GM20431 (cell line): ENCODE data around the gene NTRK1.

ENCODE experiments used
- in situ Hi-C: fragments of 300-500 bp; cut with MseI, MboI; formaldehyde crosslinking; loops from one replicate; pipeline ENCODE4 v1.15.0; 2020; ENCODE audit warnings: low sequenced_read_pairs; ENCODE audit not compliant: unreplicated experiment

NTRK1 gene

DNA sequence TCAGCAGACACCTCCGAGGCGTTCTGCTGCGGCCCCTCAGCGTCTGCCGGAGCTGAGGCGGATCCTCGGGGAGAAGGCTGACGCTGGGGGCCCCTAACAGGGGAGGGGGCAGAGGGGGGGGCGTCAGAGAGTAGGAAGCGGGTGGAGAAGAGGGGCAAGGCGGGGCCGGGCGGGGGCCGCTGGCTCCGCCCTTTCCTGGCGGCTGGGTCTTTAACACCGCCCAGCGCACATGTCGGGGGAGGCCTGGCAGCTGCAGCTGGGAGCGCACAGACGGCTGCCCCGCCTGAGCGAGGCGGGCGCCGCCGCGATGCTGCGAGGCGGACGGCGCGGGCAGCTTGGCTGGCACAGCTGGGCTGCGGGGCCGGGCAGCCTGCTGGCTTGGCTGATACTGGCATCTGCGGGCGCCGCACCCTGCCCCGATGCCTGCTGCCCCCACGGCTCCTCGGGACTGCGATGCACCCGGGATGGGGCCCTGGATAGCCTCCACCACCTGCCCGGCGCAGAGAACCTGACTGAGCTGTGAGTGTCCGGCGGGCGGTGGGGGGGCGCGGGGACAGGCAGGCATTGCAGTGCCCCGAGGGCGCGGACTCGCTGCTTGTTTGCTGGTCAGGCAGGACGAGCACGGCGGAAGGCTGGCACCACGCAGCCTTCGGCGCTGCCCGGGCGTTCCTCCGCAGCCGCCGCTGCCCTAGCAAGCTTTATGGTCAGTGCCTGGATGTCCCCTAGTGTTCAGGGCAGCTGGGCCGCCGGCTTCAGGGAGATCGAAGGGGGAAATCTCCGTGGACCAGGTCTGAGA lies at the start of gene NTRK1:
Gene NTRK1 (plus strand): TSS at position 238 of the 796 bp plus-strand sequence. CDS start 70 bp downstream, at position 308.
- in situ Hi-C loops: no loop called here

DNA sequence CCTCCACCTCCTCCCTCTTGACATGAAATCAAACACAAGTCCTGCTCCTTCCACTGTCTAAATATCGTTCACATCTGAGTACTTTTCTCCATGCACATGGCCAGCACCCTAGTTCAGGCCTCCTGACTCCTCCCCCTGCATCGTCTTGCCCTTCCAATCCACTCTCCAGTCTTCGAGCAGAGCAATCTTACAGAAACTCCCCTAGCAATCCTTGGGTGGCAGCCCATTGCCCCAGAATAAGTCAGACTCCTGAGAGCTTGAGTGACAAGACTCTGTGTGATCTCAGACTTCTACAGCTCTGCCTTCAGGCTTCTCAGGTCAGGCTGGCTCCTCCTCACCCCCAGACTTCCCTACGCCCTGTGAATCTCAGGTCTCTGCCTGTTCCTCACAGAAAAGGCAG lies 49.5 kb upstream of the NTRK1 start:
- in situ Hi-C loops: no loop called here

DNA sequence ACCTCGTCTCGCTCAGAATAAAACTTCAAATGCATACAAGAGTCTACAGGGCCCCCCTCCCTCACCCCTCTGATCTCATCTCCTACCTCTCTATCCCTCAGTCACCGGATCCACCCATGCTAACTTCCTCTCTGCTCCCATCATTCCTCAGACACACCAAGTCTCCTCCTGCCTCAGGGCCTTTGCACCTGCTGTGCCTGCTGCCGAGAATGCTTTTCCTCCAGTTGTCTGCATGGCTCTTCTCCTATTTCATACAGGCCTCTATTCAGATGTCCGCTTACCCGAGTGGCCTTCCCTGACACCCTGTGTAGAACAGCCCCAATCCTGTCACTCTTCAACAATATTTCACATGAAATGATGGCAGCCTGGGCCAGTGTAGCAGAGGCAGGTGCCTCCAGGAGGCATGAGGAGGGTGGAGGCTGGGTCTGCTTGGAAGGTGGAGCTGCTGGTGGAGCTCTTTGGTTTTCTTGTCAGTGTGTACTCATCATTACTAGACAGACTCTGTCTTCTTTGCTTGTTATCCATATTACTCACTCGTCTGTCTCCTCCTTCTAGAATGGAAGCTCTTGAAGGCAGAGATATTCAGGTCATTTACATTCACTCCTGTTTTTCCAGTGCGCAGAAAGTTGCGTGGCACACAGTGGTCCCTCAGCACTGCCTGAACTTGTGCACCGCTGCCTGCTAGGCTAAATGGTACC lies 48.2 kb upstream of the NTRK1 start:
- in situ Hi-C loops: no loop called here

DNA sequence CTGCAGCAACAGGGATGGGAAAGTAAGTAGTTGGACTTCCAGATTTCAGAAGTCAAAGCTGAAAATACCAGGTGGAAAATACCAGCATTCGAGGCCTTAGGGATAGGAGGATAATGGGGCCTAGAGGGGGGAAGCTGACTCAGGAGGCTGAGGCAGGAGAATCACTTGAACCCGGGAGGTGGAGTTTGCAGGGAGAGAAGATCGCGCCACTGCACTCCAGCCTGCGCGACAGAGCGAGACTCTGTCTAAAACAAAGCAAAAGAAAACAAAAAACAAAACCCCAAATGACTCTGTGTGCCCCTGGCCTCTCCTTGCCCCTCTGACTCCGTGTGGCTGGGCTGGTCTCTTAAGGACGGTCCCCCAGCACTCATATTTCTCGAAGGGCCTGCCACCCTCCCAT lies 47.4 kb upstream of the NTRK1 start:
- in situ Hi-C loops: no loop called here

DNA sequence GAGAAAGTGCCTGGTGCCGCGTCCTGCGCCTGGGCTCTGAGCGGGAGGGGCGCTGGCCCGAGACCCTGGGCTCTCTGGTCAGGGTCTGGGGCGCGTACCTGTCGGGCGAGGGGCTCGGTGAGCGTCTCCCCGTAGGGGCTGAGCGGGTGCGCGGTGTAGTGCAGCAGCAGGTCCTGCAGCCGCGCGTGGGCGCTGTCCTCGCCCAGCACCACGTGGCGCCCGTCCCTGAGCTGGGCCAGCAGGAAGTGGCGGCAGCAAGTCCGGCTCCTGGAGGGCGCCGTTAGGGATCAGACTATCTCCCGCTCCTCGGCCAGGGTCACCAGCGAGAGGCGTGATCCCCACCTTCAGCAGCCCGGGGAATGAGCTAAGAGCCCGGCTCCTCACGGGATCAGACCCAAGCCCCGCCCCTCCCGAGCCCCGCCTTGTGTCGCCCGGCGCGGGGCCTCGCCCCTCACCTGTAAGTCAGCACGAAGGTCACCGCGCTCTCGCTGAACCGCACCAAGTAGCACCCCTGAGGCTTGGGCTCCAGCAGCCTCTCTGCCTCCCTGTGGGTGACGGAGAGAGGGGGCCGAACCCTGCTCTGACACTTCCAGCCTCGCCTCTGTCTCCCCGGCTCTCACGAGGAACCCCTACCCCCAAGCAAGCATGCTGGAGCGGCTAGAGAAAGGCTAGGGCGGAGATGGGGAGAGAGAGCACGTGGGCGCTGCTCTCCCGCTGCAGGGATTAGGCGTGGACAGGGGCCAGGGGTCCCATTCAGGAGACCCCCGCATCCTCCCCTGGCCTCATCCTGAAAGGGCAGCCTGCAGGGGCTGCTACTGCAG lies 46.7 kb upstream of the NTRK1 start:
- in situ Hi-C loops: no loop called here

DNA sequence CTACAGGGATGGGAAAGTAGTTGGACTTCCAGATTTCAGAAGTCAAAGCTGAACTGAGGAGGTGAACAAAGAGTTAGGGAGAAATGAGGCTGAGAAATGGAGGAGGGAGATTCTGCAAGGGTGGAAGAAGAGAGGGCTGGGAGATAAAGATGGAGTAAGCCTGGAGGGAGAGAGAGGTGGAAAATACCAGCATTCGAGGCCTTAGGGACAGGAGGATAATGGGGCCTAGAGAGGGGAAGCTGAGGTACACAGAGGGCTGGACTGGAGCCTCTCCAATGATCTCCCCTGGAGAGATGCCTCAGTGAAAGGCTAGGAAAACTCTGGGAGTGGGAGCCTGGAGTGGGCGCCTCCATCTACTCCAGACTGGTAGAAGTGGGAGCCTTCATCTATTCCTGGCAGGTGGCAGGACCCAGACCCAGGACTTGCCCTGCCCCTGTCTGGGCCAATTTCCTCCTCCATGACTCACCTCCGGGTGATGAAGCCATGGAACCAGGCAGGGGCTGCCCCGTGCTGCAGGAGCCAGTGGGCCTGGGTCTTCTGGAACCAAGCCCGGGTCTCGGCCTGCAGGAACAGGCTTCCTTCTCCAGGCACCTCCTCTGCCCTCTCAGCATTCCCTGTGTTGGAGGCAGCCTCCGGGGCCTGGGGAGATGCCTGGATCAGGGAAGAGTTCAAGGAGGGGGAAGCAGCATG lies 45.9 kb upstream of the NTRK1 start:
- in situ Hi-C loops: no loop called here

DNA sequence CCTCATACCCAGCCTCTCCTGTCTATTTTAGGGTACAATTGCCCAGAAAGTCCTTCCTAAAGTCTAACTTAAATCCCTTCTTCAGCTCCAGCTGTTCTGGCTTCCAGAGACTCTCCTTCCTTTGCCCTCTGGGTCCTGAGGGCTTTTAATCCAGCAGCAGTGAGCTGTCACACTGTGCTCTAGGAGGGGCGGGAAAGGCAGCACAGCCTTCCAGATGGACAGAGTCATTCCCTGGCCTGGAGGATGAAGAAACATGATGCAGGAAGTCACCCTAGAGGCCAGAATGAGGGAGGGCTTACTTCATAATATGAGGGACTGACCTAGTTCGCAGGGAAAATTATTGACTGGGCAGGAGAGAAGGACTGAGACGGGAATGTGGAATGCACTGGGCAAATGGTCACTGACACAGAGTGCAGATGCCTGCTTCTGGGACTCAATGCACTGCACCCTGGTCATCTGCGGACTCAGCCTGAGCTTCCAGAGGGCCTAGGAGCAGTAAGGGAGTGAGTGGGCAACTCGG lies 45.3 kb upstream of the NTRK1 start:
- in situ Hi-C loops: no loop called here

DNA sequence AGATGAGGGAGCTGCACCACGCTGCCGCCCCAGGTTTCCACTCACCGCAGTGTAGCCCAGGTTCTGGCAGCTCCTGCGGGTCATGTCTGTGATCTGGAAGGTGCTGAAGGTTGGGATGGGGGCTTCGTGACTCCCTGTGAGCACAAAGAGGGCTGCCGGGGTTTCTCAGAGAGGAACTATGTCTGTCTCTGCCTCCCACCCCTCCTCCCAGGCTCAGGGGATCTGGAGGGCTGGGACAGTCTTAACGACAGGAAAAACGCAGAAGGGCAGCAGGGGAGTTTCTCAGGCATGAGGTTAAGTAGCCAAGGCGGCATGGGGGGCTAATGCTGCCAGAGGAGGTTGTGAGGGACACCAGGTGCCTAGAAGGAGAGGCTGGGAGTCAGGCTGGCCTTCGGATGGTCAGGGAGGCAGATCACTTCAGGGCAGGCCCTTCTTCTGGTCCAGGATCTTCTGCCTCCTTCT lies 44.7 kb upstream of the NTRK1 start:
- in situ Hi-C loops: no loop called here

DNA sequence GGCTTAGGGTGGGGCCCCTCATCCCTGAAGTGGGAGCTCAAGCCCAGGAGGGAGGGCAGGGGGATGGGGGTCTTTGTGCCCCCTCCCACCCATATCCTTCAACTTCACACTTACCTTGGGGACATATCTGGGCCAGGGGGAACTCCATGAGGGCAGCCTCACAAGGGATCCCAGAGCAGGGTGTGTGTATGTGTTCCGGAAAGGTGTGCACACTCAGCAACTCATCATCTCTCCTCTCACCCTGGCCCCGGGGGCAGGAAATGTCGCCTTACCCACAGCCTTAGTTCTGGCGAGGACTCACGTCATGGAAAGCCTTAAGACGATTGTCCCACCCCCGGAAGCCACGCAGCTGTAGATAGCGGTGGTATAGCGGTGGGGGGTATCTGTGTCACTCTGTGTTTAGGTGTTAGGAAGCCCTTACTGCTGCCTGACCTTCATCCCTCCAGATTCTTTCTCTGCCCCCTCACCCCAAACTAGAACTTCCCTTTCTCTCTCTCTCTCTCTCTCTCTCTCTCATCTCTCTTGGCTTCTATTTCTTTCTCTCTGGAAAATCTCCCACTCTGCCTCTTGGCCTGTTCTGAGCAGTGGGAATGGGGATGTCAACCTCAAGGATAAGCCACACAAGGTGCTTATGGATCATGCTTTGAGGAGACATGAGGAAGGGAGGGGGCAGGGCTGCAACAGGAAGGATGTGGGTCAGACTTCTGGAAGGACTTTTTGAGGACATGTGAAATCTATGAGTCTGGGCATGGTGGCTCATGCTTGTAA lies 43.9 kb upstream of the NTRK1 start, which contains the start of gene SH2D2A:
Gene SH2D2A (minus strand): TSS at position 288 of the 768 bp plus-strand sequence. CDS start 140 bp downstream, at position 148.
- in situ Hi-C loops: no loop called here

DNA sequence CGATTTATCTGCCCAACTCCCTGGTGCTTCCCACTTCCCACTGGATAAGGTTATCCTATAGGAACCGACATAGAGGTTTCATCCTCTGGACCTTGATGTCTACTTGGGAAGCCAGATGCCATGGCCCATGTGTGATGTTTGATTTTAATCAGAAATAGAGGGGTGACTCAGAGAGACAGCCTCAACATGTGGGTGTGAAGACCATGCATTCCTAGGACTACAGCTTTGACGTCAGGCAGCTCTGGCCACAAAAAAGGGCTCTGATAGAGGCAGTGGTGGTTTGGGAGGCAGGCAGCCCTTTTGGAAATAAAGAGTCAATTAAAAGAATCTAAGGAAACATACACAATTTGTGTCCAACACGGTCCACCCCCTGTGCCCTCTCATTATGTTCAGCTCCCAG lies 38.9 kb upstream of the NTRK1 start:
- in situ Hi-C loops: no loop called here

DNA sequence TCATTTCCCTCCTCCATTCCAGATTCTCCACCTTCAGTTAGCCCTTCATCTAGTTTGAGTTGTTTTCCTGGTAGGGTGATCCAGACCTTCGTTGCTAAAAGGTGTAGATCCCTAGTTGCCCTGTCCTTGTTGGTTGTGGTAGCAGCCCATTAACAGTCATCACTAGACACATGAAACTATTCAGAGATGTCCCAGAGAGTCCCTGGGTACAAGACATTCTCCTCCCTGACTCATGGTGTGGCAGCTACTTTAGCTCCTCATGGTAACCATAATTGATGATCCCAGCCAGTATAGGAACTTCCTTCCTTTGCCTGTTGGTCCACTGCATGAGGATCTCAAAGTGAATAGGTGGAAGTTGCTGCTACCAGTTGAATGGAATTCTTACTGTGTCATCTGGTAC lies 38.0 kb upstream of the NTRK1 start:
- in situ Hi-C loops: no loop called here

DNA sequence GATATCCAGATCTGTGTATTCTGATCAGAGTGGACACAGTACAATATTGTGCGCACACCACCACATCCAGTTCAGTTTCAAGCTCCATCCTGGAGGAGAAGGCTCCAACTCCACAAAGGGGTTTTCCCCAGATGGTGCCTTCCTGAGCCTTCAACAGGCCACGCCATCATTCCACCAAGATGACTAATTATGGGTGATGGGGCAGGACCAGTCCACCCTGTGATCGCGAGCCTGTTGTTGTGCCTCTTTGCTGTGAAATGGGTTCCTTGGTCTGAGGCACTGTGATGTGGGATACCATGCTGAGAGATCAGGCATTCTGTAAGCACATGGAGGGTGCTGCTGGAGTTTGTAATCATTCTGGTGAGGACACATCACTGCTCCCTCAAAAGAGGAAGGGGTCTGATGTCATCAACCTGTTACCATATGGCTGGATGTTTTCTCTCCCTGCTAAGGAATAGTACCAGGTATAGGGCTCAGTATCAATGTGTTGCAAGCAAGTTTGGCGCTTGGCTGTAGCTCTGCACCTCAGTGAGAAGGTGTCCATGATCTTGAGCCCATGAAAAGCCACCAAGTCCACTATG lies 37.4 kb upstream of the NTRK1 start:
- in situ Hi-C loops: no loop called here

DNA sequence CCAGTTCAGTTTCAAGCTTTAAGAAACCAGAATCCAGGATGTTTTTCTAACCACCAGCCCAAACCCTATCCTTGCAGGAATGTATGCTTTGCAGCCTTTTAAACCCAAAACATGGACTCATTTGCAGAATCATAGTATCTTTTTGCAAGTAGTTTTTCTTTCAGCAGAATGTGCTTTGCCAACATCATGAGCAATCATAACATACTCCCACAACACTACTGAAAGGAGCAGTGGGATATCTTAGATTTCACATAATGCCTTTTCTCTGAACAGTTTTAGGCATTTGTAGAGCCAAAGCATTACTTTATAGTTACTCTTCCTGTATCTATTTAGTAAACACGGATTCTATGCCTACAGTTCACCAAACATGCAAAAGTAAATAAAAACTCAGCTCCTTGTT lies 34.0 kb upstream of the NTRK1 start:
- in situ Hi-C loops: no loop called here

DNA sequence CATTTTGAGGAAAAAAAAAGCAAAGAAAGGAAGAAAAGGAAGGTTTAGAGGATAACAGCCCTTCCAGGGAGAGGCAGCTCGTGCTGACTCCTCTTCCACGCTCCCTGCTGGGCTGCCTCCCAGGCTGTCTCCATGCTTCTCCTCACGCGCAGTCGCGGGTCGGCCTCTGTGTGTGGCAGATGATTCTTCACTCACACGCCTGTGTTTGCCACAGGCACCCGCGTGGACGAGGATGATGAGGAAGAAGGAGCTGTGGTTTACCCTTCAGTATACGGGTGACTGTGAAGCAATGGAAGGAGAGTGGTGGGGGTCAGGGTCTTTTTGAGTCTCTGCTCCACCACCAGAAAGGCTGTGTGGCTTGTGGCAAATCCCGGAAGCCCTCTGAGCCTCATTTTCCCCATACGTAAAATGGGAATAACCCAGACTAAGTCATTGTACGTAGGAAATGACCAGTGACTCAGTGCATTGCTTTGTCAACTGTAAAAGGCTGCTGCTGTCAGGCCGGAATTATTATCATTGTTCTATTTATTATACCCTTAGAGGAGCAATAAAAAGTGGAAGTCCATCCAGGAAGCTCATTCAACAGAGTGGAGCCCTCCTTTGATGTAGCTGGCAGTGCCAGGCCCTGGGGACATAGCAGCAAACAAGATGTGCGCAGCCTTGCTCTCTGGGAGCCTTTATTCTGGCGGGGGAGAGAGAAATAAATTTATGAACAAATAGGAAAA lies 32.1 kb upstream of the NTRK1 start:
- in situ Hi-C loops: no loop called here

DNA sequence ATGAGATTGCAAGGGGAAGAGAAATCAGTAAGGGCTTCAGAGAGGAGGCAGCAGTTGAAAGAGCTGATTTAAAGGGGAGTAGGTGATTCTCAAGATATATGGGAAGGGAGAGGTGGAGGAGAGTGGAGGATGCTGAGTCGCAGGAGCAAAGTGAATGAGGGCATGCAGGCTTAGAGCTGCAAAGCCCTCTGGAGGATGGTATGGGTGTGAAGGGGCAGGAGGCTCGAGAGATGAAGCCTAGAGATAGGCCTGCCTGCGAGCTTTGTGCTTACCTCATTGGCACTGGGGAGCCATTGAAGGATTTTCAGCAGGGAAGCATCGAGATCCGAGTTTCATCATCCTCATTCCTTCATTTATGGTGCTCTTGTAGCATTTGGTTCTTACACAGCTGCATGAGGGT lies 28.2 kb upstream of the NTRK1 start:
- in situ Hi-C loops: no loop called here

DNA sequence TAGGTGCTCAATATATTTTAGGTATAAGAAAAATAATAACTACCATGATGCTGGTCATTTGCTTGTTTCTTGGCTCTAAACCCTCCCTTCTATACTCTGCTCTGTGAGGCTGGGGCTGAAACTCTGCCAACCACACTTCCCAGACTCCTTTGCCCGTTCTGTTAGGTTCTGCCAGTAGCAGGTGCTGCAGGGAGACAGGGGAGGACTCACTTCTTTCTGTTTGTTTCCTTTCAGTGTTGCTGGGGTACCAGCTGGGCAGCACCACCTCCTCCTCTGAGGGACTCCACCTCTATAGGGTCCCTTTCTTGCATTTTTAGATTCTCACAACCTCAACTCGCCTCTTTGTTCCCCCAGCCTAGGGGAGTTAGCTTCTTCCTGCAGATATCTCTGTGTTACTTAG lies 27.1 kb upstream of the NTRK1 start:
- in situ Hi-C loops: no loop called here

DNA sequence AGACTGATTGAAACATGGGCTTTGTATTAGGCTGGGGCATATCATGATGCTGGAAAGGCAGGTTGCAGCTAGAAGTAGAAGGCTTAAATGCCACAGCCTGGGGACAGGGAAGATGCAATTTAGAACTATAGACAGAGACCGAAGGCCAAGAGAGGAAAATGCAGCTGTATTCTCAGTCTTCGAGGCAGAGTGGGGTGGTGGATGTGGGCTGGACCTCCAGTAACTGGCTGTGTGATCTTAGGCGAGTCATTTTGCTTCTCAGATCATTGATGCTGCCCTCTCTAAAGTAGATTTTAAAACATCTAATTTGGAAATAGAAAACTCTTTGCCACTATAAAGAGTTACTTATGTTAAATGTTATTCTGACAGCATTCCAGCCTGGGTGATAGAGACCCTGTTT lies 26.3 kb upstream of the NTRK1 start:
- in situ Hi-C loops: no loop called here

DNA sequence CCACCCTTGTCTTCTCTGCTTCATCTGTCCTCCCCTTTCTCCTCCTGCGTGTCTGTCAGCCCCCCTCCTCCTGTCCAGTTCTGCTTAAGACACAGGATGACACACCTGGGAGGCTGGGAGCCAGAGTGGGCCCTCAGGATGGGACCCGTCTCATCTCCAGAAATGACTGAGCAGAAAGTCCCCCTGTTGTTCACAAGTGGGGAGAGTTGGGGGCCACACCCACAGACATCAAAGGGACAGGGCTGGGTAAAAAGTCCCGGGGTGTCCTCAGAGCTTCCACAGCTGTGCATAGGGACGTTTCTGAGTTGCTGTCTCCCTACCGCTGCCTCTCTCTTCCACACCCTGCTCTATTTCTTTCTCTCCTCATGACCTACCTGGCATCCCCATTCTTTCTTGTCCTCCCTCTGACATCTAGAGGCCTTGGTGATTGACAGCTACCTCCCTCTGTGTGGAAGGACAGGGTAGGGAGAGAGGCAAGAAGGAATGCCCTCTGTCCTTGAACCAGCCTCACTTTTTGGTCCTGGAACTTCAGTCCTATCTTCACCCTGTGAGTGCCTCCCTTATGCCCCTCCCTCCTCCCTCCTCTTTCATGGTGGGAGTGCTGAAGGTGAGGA lies 24.5 kb upstream of the NTRK1 start:
- in situ Hi-C loops: no loop called here
